Stimulated activated naive CD8-positive, alpha-beta T cell treated with anti-CD3 and anti-CD28 coated beads, Interleukin-15, Interleukin-2, amounts not matched to agents 100 U/mL and 50 U/mL, for 24 hours (primary cell): ENCODE results near the gene CD200.

Source experiments
- ATAC-seq: fragments of 150-1000 bp; cut with Tn5 transposase; one replicate; pipeline ENCODE4 v1.10.0; 2021
- DNase-seq: peaks from one replicate; pipeline ENCODE4 v3.0.0; 2021

Gene CD200, protein sequence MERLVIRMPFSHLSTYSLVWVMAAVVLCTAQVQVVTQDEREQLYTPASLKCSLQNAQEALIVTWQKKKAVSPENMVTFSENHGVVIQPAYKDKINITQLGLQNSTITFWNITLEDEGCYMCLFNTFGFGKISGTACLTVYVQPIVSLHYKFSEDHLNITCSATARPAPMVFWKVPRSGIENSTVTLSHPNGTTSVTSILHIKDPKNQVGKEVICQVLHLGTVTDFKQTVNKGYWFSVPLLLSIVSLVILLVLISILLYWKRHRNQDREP

DNA sequence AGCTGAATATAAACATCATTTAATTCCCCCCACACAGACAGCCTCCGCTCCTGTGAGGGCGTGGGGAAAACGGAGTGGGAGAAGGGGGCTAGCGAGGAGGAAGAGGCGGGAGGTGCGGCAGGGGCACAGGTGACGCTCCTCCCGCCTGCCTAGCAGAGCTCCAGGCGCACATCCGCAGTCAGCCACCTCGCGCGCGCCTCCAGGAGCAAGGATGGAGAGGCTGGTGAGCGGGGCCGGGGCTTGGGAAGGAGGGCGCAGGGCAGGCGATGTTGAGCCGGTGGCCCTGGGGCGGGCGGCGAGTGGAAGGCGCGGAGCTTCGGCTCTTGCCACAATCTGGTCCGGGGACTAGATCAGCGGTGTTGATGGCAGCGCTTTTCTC is at the start of gene CD200:
Gene CD200 (plus strand): TSS at position 155 of the 379 bp plus-strand sequence. CDS start 57 bp downstream, at position 212.
- DNase-seq (peak; percentile 75), ATAC-seq (peak; percentile 83)

DNA sequence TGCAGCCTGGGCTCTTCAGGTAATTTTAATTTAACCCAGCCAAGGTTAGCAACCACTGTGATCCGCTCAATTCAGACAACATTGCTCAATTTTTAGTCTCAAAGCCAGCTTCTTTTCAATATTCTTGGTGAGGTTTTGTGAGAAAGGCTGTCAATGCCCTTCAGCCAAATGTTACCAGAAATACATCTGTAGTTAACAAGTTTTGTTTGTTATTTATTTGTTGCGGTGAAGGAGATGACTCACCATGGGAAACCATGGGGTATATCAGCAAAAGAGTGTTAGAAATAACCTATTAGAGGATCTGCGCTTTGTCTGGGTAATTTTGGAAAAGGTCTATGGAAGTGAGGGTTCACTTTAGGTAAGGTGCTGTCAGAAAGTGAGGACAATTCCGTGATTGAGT is 43.9 kb upstream of the CD200 start:
- ATAC-seq: no peak
- DNase-seq: no peak

DNA sequence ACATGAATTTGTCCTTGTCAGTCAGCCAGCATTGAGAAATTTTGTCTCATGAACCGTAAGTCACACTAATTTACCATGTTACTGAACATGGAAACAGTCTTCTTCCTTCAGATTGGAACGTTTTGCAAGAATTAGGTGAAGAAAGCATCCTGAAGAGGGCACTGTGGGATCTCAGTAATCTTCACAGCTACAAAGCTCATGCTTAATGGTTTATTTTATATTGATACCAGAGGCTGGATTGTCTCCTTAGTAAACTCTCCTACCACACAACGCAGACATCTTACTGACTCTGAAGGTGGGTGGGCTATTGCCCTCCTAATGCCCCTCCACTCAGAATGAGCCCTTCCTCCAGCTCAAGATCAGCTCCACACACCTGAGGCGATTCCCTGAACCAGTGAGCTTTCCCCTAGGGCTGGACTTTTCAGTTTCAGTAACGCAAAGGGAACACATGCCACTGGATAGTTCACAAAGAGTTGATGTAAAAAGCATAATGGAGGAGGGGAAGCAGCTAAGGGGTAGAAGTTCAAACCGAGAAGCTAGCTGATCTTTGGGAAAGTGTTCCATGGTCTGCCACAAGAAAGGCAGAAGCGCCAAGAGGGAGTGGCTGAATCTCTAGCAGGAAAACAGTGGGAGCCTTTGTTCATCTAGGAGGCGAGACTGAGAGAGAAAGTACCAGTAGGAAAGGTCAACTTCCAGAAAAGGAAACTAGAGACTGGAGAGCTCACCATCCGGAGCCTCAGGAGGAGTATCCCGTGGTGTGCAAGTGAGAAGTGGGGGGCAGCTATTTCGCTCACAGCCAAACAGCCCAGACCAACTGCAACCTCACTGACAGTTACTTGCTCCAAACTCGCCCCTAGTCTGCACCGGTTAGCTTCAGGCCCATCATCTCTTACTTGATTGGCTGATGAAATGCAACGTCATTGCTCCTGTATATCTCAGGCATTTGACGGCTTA is 39.3 kb upstream of the CD200 start, which contains the start of gene SLC9C1:
Gene SLC9C1 (minus strand): TSS at position 849 of the 954 bp plus-strand sequence. CDS start 7,425 bp downstream, outside the sequence.
- ATAC-seq (peak; percentile 46), DNase-seq (peak; percentile 25)

DNA sequence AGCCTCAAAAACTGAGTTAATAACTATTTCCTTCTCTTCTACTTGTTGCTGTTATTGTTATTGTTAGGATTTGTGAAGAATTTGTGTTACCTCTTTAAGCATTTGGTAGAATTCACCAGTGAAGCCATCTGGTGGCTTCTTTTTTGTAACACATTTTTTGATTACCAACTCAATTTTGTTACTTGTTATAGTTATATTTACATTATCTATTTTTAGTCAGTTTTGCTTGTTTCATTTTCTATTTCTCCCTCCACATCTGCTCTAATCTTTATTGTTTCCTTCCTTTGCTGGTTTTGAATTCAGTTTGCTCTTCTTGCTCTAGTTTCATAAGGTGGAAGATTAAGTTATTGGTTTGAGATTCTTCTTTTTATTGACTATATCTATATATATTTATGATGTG is 35.2 kb upstream of the CD200 start:
- DNase-seq (no peak), ATAC-seq (no peak)

DNA sequence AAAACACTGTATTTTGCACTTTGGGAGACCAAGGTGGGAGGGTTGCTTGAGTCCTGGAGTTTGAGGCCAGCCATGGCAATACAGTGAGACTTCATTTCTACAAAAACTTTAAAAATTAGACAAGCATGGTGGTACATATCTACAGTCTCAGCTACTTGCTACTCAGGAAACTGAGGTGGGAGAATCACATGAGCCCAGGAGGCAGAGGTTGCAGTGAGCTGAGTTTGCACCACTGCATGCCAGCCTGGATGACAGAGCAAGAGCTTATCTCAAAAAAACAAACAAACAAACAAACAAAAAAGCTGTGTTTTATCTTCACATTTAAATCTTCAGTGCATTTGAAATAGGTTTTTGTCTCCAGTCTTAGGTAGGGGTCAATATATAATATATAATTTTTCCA is 34.2 kb upstream of the CD200 start:
- DNase-seq (no peak), ATAC-seq (no peak)

DNA sequence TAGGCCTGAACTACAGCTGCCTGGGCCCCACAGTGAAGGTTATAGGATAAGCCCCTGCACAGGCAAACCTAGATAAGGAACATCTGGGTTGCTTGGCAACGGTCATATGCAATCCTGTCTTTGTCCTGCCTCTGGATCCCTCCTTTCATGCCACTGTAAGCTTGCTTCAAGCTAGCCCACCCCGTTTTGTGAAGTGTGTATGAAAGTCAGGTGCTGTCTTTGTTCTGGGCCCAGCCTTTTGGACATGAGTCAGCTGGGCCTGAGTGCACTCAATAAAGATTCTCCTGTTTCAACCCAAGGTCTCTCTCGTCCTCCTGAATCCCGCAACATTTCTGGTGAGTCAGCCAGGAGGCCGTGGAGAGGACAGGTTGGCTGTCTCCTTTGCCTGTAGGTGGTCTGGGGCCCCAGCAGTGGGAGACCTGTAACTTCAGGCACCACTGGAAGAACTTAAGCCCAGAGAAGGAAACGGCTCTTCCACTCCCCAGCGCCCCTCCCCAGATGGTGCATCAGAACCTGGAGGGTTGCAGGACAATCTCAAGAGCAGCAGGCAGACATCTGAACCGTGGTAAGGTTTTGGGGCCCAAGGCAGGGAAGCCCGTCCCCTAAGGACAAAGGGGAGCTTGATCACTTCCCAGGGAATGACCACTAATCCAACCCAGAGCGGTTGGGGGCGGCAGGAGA is 30.7 kb upstream of the CD200 start:
- no peak for ATAC-seq

DNA sequence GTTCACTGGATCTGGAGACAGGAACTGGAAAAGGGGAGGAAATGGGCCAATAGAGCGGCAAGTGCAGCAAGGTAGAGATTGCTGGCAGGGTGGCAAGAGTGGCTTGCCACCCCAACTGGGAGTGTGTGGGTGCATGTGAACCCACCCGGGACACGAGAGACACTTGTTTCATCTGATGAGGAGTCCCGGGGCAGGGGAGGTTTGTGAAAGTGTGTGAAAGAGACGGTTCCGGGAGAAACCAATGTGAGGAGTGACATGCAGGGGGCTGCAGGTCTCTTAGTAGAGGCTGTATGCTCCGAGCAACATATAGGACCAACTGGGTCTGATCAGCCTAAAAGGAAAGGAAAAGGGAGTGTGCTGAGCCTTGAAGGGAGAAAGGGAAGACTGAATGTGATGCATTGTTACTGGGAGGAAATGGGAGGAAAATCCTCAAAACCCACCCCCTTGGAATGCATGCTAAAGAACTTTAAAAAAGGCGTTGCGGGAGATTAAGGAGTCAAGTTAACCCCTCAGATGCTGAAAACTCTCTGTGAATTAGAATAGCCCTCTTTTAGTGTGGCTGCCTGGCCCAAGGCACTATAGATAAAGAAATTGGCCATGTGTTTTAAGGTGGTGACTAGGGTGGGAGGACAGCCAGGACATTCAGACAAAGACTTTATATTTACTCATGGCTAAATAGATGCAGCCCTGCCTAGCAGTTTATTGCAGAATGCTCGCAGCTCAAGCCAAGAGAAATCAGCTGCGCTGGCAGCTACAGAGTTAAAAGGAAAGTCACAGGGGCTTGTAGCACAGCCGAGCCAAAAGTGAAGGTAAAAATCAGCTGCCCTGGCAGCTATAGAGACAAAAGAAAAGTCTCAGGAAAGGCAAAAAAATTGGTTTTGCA is 29.8 kb upstream of the CD200 start:
- ATAC-seq: peak; percentile 31
- DNase-seq: peak; percentile 22

More for the DNA sequence above, 30.7 kb upstream of the CD200 start:
- DNase-seq: no peak

DNA sequence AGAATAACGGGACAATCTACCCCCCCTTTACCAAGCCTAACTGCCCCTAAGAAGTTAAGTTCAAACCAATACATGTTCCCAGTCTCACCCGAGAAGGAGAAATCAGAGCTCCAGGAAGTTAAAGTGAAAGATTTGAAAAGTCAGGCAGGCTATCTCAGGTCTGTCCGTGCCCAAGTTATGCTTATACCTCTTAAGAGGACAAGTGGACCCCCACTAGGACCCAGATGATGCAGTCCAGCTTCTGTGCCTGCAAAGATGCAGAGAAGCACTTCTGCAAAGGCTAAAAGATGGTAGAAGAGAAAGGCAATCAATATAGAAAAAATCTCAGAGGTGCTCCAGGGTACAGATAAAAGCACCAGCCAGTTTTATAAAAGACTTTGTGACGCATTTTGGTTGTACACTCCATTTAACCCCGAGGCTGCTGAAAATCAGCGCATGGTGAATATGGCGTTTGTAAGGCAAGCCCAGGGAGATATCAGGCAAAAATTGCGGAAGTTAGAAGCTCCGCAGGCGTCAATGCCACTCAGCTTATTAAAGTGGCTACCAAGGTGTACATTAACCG is 29.1 kb upstream of the CD200 start:
- DNase-seq (peak; percentile 26), ATAC-seq (peak; percentile 37)

DNA sequence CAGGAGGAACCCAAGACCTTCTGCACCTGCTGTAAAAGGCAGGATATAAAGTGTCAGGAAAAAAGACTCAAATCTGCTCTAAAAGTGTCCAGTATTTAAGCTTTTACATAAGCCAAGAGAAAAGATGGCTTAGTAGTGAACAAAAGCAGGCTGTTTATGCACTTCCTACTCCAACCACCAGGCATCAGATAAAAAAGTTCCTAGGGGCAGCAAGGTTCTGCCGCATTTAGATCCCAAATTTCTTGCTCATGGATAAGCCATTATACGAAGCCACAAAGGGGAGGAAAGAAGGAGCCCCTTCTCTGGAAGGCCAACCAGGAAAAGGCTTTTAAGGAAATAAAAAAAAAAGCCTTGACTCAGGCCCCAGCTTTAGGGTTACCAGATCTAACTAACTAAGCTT is 28.3 kb upstream of the CD200 start:
- ATAC-seq (no peak), DNase-seq (no peak)

DNA sequence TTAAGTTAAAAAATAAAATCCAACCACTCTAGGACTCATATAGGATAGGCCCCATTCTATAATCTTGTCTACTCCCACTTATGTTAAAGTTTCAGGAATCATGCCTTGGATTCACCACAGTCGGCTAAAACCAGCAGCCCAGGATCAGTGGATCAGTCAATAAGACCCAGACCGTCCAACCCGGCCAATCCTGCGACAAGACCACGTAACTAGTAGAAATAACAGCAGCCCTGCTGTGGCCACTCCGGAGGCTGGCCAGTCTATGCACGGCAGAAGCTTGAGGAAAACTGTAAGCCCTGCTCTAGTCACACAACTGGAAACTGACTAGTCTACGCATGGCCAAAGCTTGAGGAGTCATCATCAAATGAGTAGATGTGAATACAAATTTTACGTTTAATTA is 26.1 kb upstream of the CD200 start:
- DNase-seq (no peak), ATAC-seq (no peak)

DNA sequence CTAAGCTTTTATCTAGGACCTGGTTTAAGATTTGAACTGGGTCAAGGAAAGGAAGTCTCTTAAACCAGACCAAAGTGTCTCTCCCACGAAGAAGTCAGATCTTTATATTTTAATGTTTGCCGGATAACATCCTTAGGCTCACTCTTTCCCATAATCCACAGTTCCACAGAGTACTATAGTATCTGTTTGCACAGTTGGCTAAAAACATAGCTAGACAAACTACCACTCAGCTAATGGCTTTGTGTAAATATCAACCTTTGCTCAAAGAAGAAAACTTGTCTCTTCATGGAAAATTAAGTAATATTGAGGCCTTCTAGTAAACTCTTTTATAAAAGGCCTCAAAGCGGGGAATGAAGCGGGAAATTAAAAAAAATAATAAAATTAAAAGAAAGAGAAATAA is 25.4 kb upstream of the CD200 start:
- DNase-seq (no peak), ATAC-seq (no peak)

DNA sequence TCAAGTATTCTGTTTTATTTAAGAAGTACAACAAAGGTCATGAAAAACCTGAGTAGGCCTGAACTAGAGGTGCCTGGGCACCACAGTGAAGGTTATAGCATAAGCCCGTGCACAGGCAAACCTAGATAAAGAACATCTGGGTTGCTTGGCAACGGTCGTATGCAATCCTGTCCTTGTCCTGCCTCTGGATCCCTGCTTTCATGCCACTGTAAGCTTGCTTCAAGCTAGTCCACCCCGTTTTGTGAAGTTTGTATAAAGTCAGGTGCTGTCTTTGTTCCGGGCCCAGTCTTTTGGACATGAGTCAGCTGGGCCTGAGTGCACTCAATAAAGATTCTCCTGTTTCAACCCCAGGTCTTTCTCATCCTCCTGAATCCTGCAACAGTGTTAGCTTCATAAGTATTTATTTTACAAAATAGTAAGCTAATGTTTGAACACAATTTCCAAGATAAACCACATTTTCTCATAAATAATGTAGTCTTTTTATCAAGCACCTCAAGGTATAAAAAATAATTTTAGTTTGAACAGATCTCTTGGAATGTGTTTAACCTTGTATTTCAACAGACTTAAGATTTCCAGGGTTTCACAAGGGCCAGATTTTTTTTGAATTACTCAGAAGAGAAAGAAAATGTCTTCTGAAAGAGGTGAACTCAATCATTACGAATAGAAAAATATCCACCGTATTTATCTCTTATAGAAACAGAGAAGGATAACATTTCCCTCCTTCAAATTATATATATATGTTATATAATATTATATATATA is 24.6 kb upstream of the CD200 start:
- DNase-seq (no peak), ATAC-seq (no peak)

DNA sequence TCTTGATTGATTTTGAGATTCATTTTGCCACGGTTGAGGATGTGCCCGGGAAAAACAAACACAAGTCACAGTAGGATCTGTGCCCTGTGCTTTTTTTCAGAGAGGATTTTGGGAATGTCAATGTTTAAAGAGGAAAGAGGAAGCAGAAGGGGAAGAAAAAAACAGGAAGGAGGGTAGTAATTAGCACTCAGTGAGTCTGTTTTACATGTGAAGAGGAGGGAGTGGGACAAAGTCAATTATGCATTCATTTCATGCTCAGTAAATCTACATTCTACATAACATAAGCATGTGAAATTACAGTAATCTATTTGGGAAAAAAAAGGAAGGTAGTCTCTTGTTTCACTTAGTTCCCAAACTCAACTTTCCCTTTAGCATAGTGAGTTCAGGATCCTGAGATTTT is 18.3 kb upstream of the CD200 start:
- DNase-seq: no peak
- ATAC-seq: no peak

DNA sequence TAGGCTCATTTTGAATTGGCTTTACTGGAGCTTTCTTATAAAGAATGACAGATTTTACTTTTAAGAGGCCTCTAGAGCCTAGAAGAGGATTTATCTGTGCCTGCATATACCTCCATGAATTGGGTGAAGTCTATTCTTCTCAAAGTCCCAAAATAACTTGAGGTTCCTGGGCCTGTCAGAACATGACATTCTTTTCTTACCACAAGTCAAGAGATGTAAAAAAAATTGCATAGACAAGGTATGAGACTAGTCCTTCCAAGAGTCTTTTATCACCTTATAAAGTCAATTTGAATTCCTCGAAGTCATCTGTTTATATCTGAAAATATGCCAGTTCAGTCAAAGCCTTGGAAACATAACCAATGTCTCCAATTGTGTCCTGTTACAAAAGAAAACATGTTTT is 17.2 kb upstream of the CD200 start:
- no peak for ATAC-seq
- no peak for DNase-seq

DNA sequence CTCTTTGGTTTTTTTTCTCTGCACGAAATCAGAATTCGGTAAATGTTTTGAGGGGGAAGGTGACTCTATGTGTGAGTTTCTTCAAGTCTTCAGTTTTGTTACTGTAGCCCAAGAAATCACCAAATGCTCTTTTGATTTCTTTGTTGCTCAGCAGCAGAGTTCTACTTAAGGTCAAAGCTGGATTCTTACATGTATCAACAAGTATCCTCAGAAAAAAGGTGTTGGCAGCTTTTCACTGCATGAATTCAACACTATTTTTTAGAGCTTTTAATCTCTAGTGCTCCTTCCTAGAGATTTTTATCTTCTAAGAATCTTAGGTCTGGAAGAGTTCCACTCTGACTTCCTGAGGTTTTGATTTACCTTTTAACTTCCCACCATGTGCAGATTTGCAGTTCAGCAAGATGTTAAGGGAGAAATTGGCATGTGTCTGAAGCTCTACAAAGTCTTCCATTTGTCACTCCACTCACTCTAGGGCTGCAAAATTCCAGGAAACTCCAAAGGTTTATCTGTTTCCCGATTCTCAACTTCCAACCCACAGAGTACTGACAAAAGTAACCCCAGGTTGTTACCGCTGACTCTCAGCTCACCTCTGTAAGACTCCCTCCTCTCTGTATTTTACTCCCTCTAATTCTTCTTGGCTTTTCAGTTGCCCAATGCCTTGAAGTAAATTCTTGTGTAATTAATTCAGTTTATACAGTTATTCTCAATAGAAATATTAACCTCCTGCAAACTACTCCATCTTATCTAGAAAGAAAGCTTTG is 13.3 kb upstream of the CD200 start:
- ATAC-seq (no peak), DNase-seq (no peak)

DNA sequence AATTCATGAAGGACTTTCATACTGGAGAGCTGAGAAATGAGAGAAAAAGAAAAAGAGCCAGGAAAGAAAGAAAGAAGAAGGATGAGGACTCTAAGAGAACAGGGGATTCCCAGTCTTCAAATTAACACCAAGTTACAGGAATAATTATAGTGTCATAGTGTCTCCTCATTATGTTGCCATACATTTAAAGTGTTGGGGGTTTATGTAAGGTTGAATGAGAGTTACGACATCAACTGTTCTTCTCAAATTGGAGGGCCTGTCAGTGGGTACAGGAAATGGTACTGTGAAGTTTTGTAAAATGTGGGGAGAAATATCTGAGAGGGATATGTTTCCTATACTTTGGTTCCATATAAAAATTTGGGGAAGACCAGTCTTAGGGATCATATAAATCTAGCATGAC is 12.3 kb upstream of the CD200 start:
- DNase-seq (no peak), ATAC-seq (no peak)

DNA sequence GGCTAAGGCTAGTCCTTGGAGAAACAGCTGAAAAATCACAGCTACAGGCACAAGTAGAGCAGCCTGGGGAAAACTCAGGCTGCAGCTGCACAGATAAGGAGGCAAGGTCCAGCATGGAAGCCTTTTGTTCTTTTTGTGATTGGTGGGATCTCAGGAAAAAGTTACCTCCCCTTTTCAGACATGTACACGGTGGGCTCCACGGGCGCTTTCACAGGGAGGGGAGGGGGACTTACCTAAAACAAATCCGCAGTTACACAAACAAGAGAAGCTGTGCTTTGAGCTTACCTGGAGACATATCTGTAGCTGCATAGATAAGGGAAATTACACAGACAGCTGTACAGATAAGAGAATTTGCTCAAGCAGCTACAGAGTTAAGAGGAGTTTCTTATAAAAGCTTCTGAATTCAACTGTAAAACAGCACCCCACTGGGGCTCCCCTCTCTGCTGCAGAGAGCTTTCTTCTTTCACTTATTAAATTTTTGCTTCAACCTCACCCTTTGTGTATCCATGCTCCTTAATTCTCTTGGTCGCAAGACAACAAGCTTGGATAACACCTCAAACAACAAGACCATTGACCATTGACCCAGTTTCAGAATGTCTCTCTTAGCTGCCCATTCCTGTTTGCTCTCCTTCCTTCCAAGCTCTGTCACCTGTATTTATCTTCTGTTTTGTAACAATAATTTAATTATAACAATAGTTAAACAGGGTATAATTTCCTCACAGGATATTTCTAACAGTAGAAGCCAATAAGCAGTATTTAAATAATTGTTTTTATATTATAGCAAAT is 10.9 kb upstream of the CD200 start:
- ATAC-seq (no peak), DNase-seq (no peak)

DNA sequence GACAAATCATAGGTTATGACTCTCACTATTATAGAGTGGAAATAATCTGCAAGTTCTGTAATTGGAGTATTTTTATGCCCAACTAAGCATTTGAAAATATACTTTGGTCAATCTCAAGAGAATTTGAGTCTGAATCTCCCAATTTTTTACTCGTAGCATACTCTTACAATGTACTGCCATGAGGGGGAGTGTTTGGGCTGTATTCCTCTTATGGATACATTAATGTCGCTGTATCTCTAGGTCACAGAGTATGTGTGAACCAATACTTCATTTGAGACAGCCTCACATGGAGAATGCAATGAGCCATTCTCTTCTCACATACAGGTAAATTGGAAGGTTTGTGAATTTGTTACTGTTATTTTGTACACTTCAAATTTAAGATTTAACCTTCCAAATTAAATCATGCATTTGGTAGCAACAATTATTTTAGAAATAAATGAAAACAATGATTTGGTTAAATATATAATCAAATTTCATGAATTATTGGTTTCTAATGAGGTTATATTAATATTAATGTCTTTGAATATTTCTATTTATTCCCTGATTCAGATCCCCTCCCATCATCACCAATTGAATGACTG is 5.5 kb upstream of the CD200 start:
- peak; percentile 100 for ATAC-seq
- no peak for DNase-seq

DNA sequence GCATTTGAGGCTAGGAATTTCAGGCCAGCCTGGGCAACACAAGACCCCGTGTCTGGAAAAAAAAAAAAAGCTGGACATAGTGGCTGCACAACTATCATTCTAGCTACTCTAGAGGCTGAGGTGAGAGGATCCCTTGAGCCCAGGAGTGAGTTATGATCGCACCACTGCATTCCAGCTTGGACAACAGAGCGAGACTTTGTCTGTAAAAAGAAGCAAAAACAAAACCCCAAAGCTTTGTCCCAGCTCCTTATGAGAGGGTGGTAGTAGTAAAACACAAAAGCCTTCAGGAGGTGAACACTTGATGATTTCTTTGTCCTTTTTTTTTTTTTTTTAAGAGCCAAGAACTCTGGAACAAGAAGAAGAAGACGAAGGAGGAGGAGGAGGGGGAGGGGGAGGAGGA is 1.1 kb upstream of the CD200 start:
- ATAC-seq (no peak), DNase-seq (no peak)
